B cell (primary cell): ENCODE results near the gene PAM. TPM values are rescaled to one million over a fixed set of nuclear protein-coding genes. Genes with fewer than 3 reads are reported as not detected.
A peak's percentile ranks its signal among the peaks of the same experiment; 100 is the strongest.

ENCODE experiments used
- ATAC-seq: fragments of 200-7000 bp; cut with Tn5 transposase; one replicate; pipeline ENCODE4 v1.10.0; 2021; ENCODE audit warnings: low read depth, mild to moderate bottlenecking, moderate number of reproducible peaks, moderate library complexity
- CTCF ChIA-PET: fragments of 350-600 bp; sonication (Branson Sonifier 250); formaldehyde crosslinking; loops from one replicate; lab custom pipeline; 2021; ENCODE audit warnings: antibody characterized with exemption, inconsistent platforms; lab: Charles Lee
- POLR2A ChIA-PET: fragments of 350-600 bp; sonication (Branson Sonifier 250); formaldehyde crosslinking; loops from one replicate; lab custom pipeline; 2021; ENCODE audit warnings: antibody characterized with exemption; lab: Charles Lee
- DNase-seq: peaks from one replicate; pipeline ENCODE4 v3.0.0; 2013
- H2AFZ ChIP-seq: 2 replicates; pipeline ENCODE4 v1.6.1; 2012; ENCODE audit warnings: mild to moderate bottlenecking, low read depth, low read length; ENCODE audit not compliant: insufficient read depth, poor library complexity, severe bottlenecking
- H3K27ac ChIP-seq, 2 donors: 1 replicate in 1 of 2; 2 replicates in 1 of 2; pipeline ENCODE4 v1.5.1; 2012 to 2013; ENCODE audit warnings: low read length in 2 of 2, mild to moderate bottlenecking in 2 of 2, moderate library complexity in 1 of 2
- H3K27me3 ChIP-seq, 4 experiments: fragments of 200-600 bp in 1 of 4; sonication (generic) in 1 of 4; replicated peaks in 1 of 4; 1 replicate in 2 of 4; 2 replicates in 2 of 4; pipeline versions ENCODE4 v1.6.1 to v1.7.0; 2013 to 2016; ENCODE audit warnings: low read length in 3 of 4, mild to moderate bottlenecking in 2 of 4, mixed read lengths in 1 of 4, moderate library complexity in 1 of 4; ENCODE audit not compliant: insufficient read depth in 4 of 4, control insufficient read depth in 3 of 4; ENCODE audit errors: control extremely low read depth in 1 of 4
- H3K36me3 ChIP-seq, 2 experiments: replicated peaks in 1 of 2; 1 replicate in 1 of 2; 2 replicates in 1 of 2; pipeline versions ENCODE4 v1.6.1 to v1.7.1; 2013; ENCODE audit warnings: low read length in 1 of 2; ENCODE audit not compliant: insufficient read depth in 2 of 2, control insufficient read depth in 1 of 2; ENCODE audit errors: control extremely low read depth in 1 of 2, extremely low read depth in 1 of 2
- H3K4me1 ChIP-seq, 2 donors: fragments of 200-600 bp in 1 of 2; sonication (generic) in 1 of 2; 1 replicate in 1 of 2; 2 replicates in 1 of 2; pipeline versions ENCODE4 v1.5.1 to v1.6.1; 2013 to 2017; ENCODE audit warnings: low read length in 2 of 2; ENCODE audit not compliant: control insufficient read depth in 2 of 2, insufficient read depth in 2 of 2
- H3K4me2 ChIP-seq: replicated peaks from 2 replicates; pipeline ENCODE3; 2012; ENCODE audit warnings: mild to moderate bottlenecking, low read depth, low read length; ENCODE audit not compliant: poor library complexity, severe bottlenecking
- H3K4me3 ChIP-seq, 5 experiments: fragments of 200-600 bp in 1 of 5; sonication (generic) in 1 of 5; 1 replicate in 3 of 5; 2 replicates in 2 of 5; pipeline versions ENCODE4 v1.5.1 to v1.7.0; 2011 to 2016; ENCODE audit warnings: low read length in 4 of 5, mild to moderate bottlenecking in 4 of 5, low read depth in 2 of 5, control low read depth in 1 of 5, moderate library complexity in 1 of 5; ENCODE audit not compliant: insufficient read depth in 1 of 5; ENCODE audit errors: control extremely low read depth in 1 of 5, extremely low read depth in 1 of 5
- H3K79me2 ChIP-seq: fragments of 200-600 bp; sonication (generic); one replicate; pipeline ENCODE4 v1.6.0; 2016; ENCODE audit warnings: low read length; ENCODE audit not compliant: control insufficient read depth, insufficient read depth
- H3K9ac ChIP-seq: fragments of 200-600 bp; sonication (generic); 2 replicates; pipeline ENCODE4 v1.6.1; 2017; ENCODE audit warnings: mild to moderate bottlenecking, low read length, moderate library complexity
- H3K9me3 ChIP-seq, 3 donors: one replicate each; pipeline versions ENCODE4 v1.6.1 to v1.7.1; 2013; ENCODE audit warnings: low read length in 2 of 3; ENCODE audit not compliant: control insufficient read depth in 2 of 3, insufficient read depth in 1 of 3; ENCODE audit errors: control extremely low read depth in 1 of 3
- H4K20me1 ChIP-seq: 2 replicates; pipeline ENCODE4 v1.6.0; 2012; ENCODE audit warnings: mild to moderate bottlenecking, low read length; ENCODE audit not compliant: insufficient read depth, control insufficient read depth, poor library complexity, severe bottlenecking
- H3K27ac Mint-ChIP-seq: one replicate; pipeline ENCODE4 v1.8.0; 2021; ENCODE audit warnings: mixed read lengths
- H3K27me3 Mint-ChIP-seq: one replicate; pipeline ENCODE4 v1.8.0; 2021; ENCODE audit warnings: mixed read lengths
- H3K4me1 Mint-ChIP-seq: one replicate; pipeline ENCODE4 v1.8.0; 2021; ENCODE audit warnings: mixed read lengths
- H3K4me3 Mint-ChIP-seq: one replicate; pipeline ENCODE4 v1.8.0; 2021; ENCODE audit warnings: mixed read lengths
- H3K9me3 Mint-ChIP-seq: one replicate; pipeline ENCODE4 v1.8.0; 2022; ENCODE audit warnings: mixed read lengths; ENCODE audit not compliant: insufficient read depth
- EZH2 ChIP-seq: IDR thresholded peaks from 2 replicates; pipeline ENCODE4 v1.6.1; 2012; ENCODE audit warnings: borderline replicate concordance, low read depth, mild to moderate bottlenecking, moderate library complexity, low read length; ENCODE audit not compliant: insufficient read depth, poor library complexity, severe bottlenecking
- WGBS: methylation state at CpG from one replicate; pipeline ENCODE4 v1.1.5; 2013; ENCODE audit warnings: missing lambda C conversion rate; ENCODE audit not compliant: insufficient coverage; 5-methylcytosine and 5-hydroxymethylcytosine counted together
- intact Hi-C: fragments of 100-400 bp; cut with micrococcal nuclease; formaldehyde crosslinking; loops from one replicate; pipeline ENCODE4 v1.10.0; 2022
- polyA plus RNA-seq: library from polyadenylated mRNA; depleted of rRNA; stranded (reverse); fragments of >200 nt; gene quantifications from 2 replicates; pipeline ENCODE4 v1.2.3, GENCODE V29; 2012
- total RNA-seq, 2 donors: library from RNA; stranded (reverse); fragments of 120-200 nt in 1 of 2; gene quantifications; 1 replicate in 1 of 2; 2 replicates in 1 of 2; pipeline versions ENCODE4 v1.2.3 to v1.2.4, GENCODE V29; 2013 to 2022
- TF ChIP-seq, protein P1 (sequence below): fragments of 200-600 bp; IDR thresholded peaks from one replicate; pipeline ENCODE4 v1.8.0; 2022; ENCODE audit warnings: antibody characterized with exemption, mild to moderate bottlenecking

PAM gene
- total and polyA plus RNA-seq, 2 donors (not counting 1 experiment from before 2014, with no cell fraction given): 1.00 to 34.8 TPM

DNA sequence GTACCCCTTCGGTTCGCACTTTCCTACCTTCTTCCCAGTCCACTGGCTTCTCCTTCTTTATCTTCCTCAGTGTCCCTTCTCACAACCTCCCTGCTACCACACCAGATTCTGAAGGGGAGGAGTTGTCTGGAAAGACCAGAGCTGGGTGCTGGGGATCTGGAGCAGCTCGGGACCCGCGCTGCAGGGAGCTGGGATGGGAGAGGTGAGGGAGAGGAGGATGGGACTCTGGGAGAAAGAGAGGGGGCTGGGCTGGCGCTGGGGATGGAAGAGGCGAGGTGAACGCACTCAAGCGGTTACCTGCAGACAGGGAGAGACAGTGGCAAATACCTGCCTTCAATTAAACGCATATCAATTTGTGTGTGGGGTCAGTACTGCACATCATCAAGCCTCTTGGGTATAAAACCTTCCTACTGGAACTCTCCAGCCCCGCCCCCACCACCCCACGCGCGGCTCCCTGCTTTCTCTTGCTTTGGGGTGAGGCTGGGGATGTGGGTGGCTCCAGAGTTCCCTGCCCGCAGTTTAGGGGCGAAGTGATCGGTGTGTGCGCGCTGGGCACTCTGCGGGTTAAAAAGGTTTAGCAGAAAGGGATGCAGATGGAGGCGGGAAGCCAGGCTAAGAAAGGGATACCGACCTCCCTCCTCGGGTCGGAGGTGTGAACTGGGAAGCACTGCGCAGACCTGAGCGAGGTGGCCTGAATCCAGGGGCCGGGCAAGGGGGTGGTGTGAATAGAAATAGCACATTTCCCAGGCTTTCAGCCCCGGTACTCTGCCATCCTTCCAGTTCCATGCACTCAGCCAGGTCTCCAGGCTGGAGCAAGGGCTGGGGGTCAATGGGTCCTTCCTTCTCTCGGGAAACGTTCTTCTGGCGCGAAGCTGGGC, 977 bp upstream of the PAM start:
- Histone ChIP-seq H3K27ac (no peak overlapping the region), H3K9me3 (peaks cover 0 to 6% (median 0%) of the 10 kb centered on the region in 3 donors), H2AFZ (peak overlapping the region; percentile 92), H3K27me3 (peaks cover 0 to 24% (median 10%) of the 10 kb centered on the region in 4 experiments), H3K4me1 (peaks cover 16 to 23% of the 10 kb centered on the region in 2 donors), H3K79me2 (no peaks in the 10 kb centered on the region), H3K36me3 (no peaks in the 10 kb centered on the region), H3K9ac (peak overlapping the region; percentile 76), H3K4me3 (peak overlapping the region; percentile 57 to 70 (median 60)), H4K20me1 (no peaks in the 10 kb centered on the region), H3K4me2 (peak overlapping the region; percentile 95)
- ChIA-PET CTCF (interaction anchor here (1.6 kb wide), 1 partner anchor 385 kb away, joined by 4 read pairs; no protein-coding TSS in a partner anchor), POLR2A (no interaction called here)
- peak overlapping the region; percentile 97 for H3K4me3 Mint-ChIP-seq
- DNase-seq: no peak
- peaks cover 23% of the 10 kb centered on the region for H3K27me3 Mint-ChIP-seq
- TF ChIP-seq, protein P1, sequence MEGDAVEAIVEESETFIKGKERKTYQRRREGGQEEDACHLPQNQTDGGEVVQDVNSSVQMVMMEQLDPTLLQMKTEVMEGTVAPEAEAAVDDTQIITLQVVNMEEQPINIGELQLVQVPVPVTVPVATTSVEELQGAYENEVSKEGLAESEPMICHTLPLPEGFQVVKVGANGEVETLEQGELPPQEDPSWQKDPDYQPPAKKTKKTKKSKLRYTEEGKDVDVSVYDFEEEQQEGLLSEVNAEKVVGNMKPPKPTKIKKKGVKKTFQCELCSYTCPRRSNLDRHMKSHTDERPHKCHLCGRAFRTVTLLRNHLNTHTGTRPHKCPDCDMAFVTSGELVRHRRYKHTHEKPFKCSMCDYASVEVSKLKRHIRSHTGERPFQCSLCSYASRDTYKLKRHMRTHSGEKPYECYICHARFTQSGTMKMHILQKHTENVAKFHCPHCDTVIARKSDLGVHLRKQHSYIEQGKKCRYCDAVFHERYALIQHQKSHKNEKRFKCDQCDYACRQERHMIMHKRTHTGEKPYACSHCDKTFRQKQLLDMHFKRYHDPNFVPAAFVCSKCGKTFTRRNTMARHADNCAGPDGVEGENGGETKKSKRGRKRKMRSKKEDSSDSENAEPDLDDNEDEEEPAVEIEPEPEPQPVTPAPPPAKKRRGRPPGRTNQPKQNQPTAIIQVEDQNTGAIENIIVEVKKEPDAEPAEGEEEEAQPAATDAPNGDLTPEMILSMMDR: no peak
- TF ChIP-seq EZH2: no peak
- 9% methylated on average over 16 of the region's 32 CpGs for WGBS
- H3K27ac Mint-ChIP-seq: peak overlapping the region; percentile 46
- ATAC-seq: no peak
- intact Hi-C loops: no loop called here
- H3K4me1 Mint-ChIP-seq: peaks cover 26% of the 10 kb centered on the region
- no peaks in the 10 kb centered on the region for H3K9me3 Mint-ChIP-seq
